Activated CD8-positive, alpha-beta memory T cell treated with anti-CD3 and anti-CD28 coated beads, Interleukin-2, amount 10 ng/mL, durations not matched to agents 7 days and 5 days (primary cell): ENCODE measurements around the gene NUP133. TPM values are rescaled to one million over a fixed set of nuclear protein-coding genes. Genes with fewer than 3 reads are reported as not detected.

ENCODE experiments used
- ATAC-seq: fragments of 150-1000 bp; cut with Tn5 transposase; one replicate; pipeline ENCODE4 v1.10.0; 2021; ENCODE audit warnings: moderate library complexity
- CTCF ChIA-PET: fragments of 350-600 bp; sonication (Branson Sonifier 250); formaldehyde crosslinking; loops from one replicate; lab custom pipeline; 2021; ENCODE audit warnings: antibody characterized with exemption; lab: Charles Lee
- DNase-seq: peaks from one replicate; pipeline ENCODE4 v3.0.0-alpha.2; 2020
- H3K27ac Mint-ChIP-seq: one replicate; pipeline ENCODE4 v1.8.0; 2021; ENCODE audit warnings: mild to moderate bottlenecking, mixed read lengths
- H3K27me3 Mint-ChIP-seq: one replicate; pipeline ENCODE4 v1.8.0; 2021; ENCODE audit warnings: mixed read lengths
- H3K36me3 Mint-ChIP-seq: one replicate; pipeline ENCODE4 v1.8.0; 2021; ENCODE audit warnings: mild to moderate bottlenecking, mixed read lengths
- H3K4me1 Mint-ChIP-seq: one replicate; pipeline ENCODE4 v1.8.0; 2021; ENCODE audit warnings: mixed read lengths
- H3K4me3 Mint-ChIP-seq: one replicate; pipeline ENCODE4 v1.8.0; 2021; ENCODE audit warnings: mild to moderate bottlenecking, moderate library complexity, mixed read lengths
- H3K9me3 Mint-ChIP-seq: one replicate; pipeline ENCODE4 v1.8.0; 2022; ENCODE audit warnings: low read depth, mixed read lengths
- total RNA-seq, 2 experiments: library from RNA; stranded (reverse); gene quantifications; one replicate each; pipeline ENCODE4 v1.2.3, GENCODE V29; 2021

The NUP133 gene
- total RNA-seq, 2 experiments from 2014 or later: 43.1 to 45.4 TPM

GRCh38 chr1:229434641-229435051 is 73.5 kb downstream of the NUP133 start:
- DNase-seq (no peak), ATAC-seq (no peak)
- peaks cover 12% of the 10 kb centered on the region for H3K36me3 Mint-ChIP-seq
- H3K4me1 Mint-ChIP-seq: peaks cover 18% of the 10 kb centered on the region
- H3K4me3 Mint-ChIP-seq: no peak overlapping the region
- H3K27ac Mint-ChIP-seq: no peak overlapping the region
- H3K27me3 Mint-ChIP-seq: peaks cover 81% of the 10 kb centered on the region
- H3K9me3 Mint-ChIP-seq: no peaks in the 10 kb centered on the region
- CTCF ChIA-PET: interaction anchor here (1.1 kb wide), 1 partner anchor 28 kb away, joined by 3 read pairs; no protein-coding TSS in a partner anchor

- DNase-seq: no peak
- H3K4me3 Mint-ChIP-seq: no peak within 1 kb of the TSS
- CTCF ChIA-PET: no interaction called here
These were observed 74.0 kb downstream of the NUP133 start, which contains the start of gene ACTA1 for GRCh38 chr1:229434005-229434640. TSS of gene ACTA1 (minus strand) at chr1:229434094. CDS start at chr1:229433115, 979 bp downstream.

GRCh38 chr1:229433364-229434004 is 74.7 kb downstream of the NUP133 start:
- Mint-ChIP-seq H3K9me3 (no peaks in the 10 kb centered on the region), H3K27me3 (peaks cover 86% of the 10 kb centered on the region), H3K4me3 (no peak overlapping the region), H3K27ac (no peak overlapping the region), H3K36me3 (peaks cover 8% of the 10 kb centered on the region), H3K4me1 (peaks cover 18% of the 10 kb centered on the region)
- CTCF ChIA-PET: no interaction called here
- ATAC-seq (no peak), DNase-seq (no peak)

More at GRCh38 chr1:229434005-229434640, 74.0 kb downstream of the NUP133 start, which contains the start of gene ACTA1:
- Mint-ChIP-seq H3K27me3 (peaks cover 85% of the 10 kb centered on the region), H3K4me1 (peaks cover 18% of the 10 kb centered on the region), H3K27ac (no peak within 1 kb of the TSS), H3K9me3 (no peaks in the 10 kb centered on the region), H3K36me3 (peaks cover 11% of the 10 kb centered on the region)
- ATAC-seq: no peak

GRCh38 chr1:229432905-229433304 is 75.2 kb downstream of the NUP133 start:
- H3K9me3 Mint-ChIP-seq: no peaks in the 10 kb centered on the region
- no peak overlapping the region for H3K4me3 Mint-ChIP-seq
- peaks cover 4% of the 10 kb centered on the region for H3K36me3 Mint-ChIP-seq
- CTCF ChIA-PET: no interaction called here
- ATAC-seq (no peak), DNase-seq (no peak)
- peaks cover 88% of the 10 kb centered on the region for H3K27me3 Mint-ChIP-seq
- H3K27ac Mint-ChIP-seq: no peak overlapping the region
- peaks cover 15% of the 10 kb centered on the region for H3K4me1 Mint-ChIP-seq

- Mint-ChIP-seq H3K4me3 (no peak overlapping the region), H3K27me3 (peaks cover 89% of the 10 kb centered on the region), H3K36me3 (peaks cover 4% of the 10 kb centered on the region), H3K9me3 (no peaks in the 10 kb centered on the region), H3K27ac (no peak overlapping the region), H3K4me1 (peaks cover 15% of the 10 kb centered on the region)
- ATAC-seq (no peak), DNase-seq (no peak)
- CTCF ChIA-PET: no interaction called here
These were observed 76.1 kb downstream of the NUP133 start for GRCh38 chr1:229432116-229432461.

GRCh38 chr1:229431284-229432115 is 76.6 kb downstream of the NUP133 start:
- Mint-ChIP-seq H3K27me3 (peaks cover 90% of the 10 kb centered on the region), H3K27ac (peak overlapping the region; percentile 75), H3K36me3 (peaks cover 4% of the 10 kb centered on the region), H3K4me1 (peaks cover 15% of the 10 kb centered on the region), H3K4me3 (peak overlapping the region; percentile 25), H3K9me3 (no peaks in the 10 kb centered on the region)
- DNase-seq (no peak), ATAC-seq (peak; percentile 23)
- CTCF ChIA-PET: interaction anchor here (0.8 to 1.8 kb wide), 5 partner anchors 8 to 51 kb away, joined by 3 to 7 read pairs (median 3); no protein-coding TSS in a partner anchor

- ATAC-seq: peak; percentile 65
- peak; percentile 63 for DNase-seq
These were observed 77.3 kb downstream of the NUP133 start for GRCh38 chr1:229430761-229431283.

GRCh38 chr1:229428256-229428655 is 79.9 kb downstream of the NUP133 start:
- CTCF ChIA-PET: interaction anchor here (0.9 to 1.4 kb wide), 2 partner anchors 12 to 43 kb away, joined by 3 read pairs; no protein-coding TSS in a partner anchor
- Mint-ChIP-seq H3K27me3 (peaks cover 86% of the 10 kb centered on the region), H3K36me3 (peaks cover 7% of the 10 kb centered on the region), H3K9me3 (peaks cover 3% of the 10 kb centered on the region), H3K4me1 (peaks cover 14% of the 10 kb centered on the region), H3K4me3 (no peak overlapping the region), H3K27ac (no peak overlapping the region)
- no peak for ATAC-seq
- DNase-seq: no peak

More at GRCh38 chr1:229430761-229431283, 77.3 kb downstream of the NUP133 start:
- Mint-ChIP-seq H3K36me3 (peaks cover 4% of the 10 kb centered on the region), H3K27ac (peak overlapping the region; percentile 75), H3K9me3 (no peaks in the 10 kb centered on the region), H3K4me3 (peak overlapping the region; percentile 25), H3K27me3 (peaks cover 90% of the 10 kb centered on the region), H3K4me1 (peaks cover 15% of the 10 kb centered on the region)
- CTCF ChIA-PET: interaction anchor here (0.8 to 1.8 kb wide), 5 partner anchors 9 to 51 kb away, joined by 3 to 7 read pairs (median 3); no protein-coding TSS in a partner anchor

GRCh38 chr1:229427572-229427971 is 80.6 kb downstream of the NUP133 start:
- DNase-seq: no peak
- no peak overlapping the region for H3K27ac Mint-ChIP-seq
- peaks cover 8% of the 10 kb centered on the region for H3K36me3 Mint-ChIP-seq
- H3K4me3 Mint-ChIP-seq: no peak overlapping the region
- CTCF ChIA-PET: interaction anchor here (0.6 to 1.4 kb wide), 3 partner anchors 13 to 170 kb away, joined by 3 read pairs; no protein-coding TSS in a partner anchor
- no peak for ATAC-seq
- peaks cover 85% of the 10 kb centered on the region for H3K27me3 Mint-ChIP-seq
- H3K4me1 Mint-ChIP-seq: peaks cover 13% of the 10 kb centered on the region
- peaks cover 8% of the 10 kb centered on the region for H3K9me3 Mint-ChIP-seq

GRCh38 chr1:229425564-229426159 is 82.5 kb downstream of the NUP133 start:
- Mint-ChIP-seq H3K9me3 (peaks cover 8% of the 10 kb centered on the region), H3K4me1 (no peaks in the 10 kb centered on the region), H3K27ac (no peak overlapping the region), H3K4me3 (no peak overlapping the region), H3K36me3 (peaks cover 5% of the 10 kb centered on the region), H3K27me3 (peaks cover 69% of the 10 kb centered on the region)
- DNase-seq (no peak), ATAC-seq (no peak)
- CTCF ChIA-PET: no interaction called here

- H3K4me3 Mint-ChIP-seq: no peak overlapping the region
- ATAC-seq: no peak
- peaks cover 5% of the 10 kb centered on the region for H3K36me3 Mint-ChIP-seq
- CTCF ChIA-PET: interaction anchor here (0.5 to 0.8 kb wide), 2 partner anchors 11 to 61 kb away, joined by 3 read pairs; no protein-coding TSS in a partner anchor
- no peaks in the 10 kb centered on the region for H3K4me1 Mint-ChIP-seq
- H3K9me3 Mint-ChIP-seq: peaks cover 8% of the 10 kb centered on the region
- H3K27me3 Mint-ChIP-seq: peaks cover 44% of the 10 kb centered on the region
- DNase-seq: no peak
- no peak overlapping the region for H3K27ac Mint-ChIP-seq
These were observed 87.4 kb downstream of the NUP133 start for GRCh38 chr1:229420765-229421164.

GRCh38 chr1:229420224-229420623 is 87.9 kb downstream of the NUP133 start:
- H3K4me3 Mint-ChIP-seq: no peak overlapping the region
- H3K9me3 Mint-ChIP-seq: peaks cover 8% of the 10 kb centered on the region
- H3K27ac Mint-ChIP-seq: no peak overlapping the region

More at GRCh38 chr1:229420224-229420623, 87.9 kb downstream of the NUP133 start:
- DNase-seq: no peak
- no peak for ATAC-seq
- H3K36me3 Mint-ChIP-seq: peaks cover 5% of the 10 kb centered on the region
- H3K4me1 Mint-ChIP-seq: no peaks in the 10 kb centered on the region
- peaks cover 39% of the 10 kb centered on the region for H3K27me3 Mint-ChIP-seq
- CTCF ChIA-PET: interaction anchor here (0.5 to 0.8 kb wide), 2 partner anchors 10 to 62 kb away, joined by 3 read pairs; no protein-coding TSS in a partner anchor
